Measurements from ENCODE around the gene SOAT2.

- TF ChIP-seq, protein P1, sequence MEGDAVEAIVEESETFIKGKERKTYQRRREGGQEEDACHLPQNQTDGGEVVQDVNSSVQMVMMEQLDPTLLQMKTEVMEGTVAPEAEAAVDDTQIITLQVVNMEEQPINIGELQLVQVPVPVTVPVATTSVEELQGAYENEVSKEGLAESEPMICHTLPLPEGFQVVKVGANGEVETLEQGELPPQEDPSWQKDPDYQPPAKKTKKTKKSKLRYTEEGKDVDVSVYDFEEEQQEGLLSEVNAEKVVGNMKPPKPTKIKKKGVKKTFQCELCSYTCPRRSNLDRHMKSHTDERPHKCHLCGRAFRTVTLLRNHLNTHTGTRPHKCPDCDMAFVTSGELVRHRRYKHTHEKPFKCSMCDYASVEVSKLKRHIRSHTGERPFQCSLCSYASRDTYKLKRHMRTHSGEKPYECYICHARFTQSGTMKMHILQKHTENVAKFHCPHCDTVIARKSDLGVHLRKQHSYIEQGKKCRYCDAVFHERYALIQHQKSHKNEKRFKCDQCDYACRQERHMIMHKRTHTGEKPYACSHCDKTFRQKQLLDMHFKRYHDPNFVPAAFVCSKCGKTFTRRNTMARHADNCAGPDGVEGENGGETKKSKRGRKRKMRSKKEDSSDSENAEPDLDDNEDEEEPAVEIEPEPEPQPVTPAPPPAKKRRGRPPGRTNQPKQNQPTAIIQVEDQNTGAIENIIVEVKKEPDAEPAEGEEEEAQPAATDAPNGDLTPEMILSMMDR (conservative IDR thresholded peaks at IDR 0.05; ENCODE audit: low read depth, low read length): no peak
- no peak for TF ChIP-seq EZH2 (IDR thresholded peaks at IDR 0.05; ENCODE audit: borderline replicate concordance, low read depth, low read length, poor library complexity, severe bottlenecking)
These were observed 28.6 kb downstream of the SOAT2 start for GRCh38 chr12:53131844-53132243.
